ENCODE data around the gene MAP3K20.

DNA sequence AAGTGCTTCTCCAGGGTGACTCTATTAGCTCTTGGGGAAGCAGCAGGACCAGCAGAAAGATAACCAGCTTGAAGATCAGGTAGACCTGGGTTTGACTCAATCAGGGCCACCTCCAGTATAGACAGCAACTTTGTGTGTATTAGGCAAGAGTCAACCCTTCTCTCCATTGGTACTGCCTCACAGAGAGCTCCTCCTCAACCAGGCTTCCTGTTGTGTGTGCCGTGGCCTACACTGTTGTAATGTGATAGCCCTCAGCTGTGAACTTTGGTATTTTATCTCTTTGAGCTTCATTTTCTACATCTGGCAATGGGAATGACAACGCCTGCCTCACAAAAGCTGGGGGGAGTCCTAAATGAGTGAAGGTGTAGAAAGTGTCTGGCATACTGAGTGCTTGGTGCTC, 17.0 kb upstream of the MAP3K20 start:
- no peak for TF ChIP-seq EZH2 (IDR thresholded peaks at IDR 0.05; ENCODE audit: borderline replicate concordance, low read length)
- TF ChIP-seq, protein P1, sequence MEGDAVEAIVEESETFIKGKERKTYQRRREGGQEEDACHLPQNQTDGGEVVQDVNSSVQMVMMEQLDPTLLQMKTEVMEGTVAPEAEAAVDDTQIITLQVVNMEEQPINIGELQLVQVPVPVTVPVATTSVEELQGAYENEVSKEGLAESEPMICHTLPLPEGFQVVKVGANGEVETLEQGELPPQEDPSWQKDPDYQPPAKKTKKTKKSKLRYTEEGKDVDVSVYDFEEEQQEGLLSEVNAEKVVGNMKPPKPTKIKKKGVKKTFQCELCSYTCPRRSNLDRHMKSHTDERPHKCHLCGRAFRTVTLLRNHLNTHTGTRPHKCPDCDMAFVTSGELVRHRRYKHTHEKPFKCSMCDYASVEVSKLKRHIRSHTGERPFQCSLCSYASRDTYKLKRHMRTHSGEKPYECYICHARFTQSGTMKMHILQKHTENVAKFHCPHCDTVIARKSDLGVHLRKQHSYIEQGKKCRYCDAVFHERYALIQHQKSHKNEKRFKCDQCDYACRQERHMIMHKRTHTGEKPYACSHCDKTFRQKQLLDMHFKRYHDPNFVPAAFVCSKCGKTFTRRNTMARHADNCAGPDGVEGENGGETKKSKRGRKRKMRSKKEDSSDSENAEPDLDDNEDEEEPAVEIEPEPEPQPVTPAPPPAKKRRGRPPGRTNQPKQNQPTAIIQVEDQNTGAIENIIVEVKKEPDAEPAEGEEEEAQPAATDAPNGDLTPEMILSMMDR (conservative IDR thresholded peaks at IDR 0.05 in 1 of 2, IDR thresholded peaks at IDR 0.05 in 1 of 2; ENCODE audit: extremely low read depth in 1 of 2, insufficient read depth in 1 of 2, low read depth in 1 of 2, low read length in 2 of 2): no peak
